Tibial nerve (tissue), 4 donors: ENCODE measurements around the gene TNFRSF19. TPM values are rescaled to one million over a fixed set of nuclear protein-coding genes. Genes with fewer than 3 reads are reported as not detected.

Source experiments
- DNase-seq, 2 donors: peaks; one replicate each; pipeline ENCODE4 v3.0.0-alpha.2; 2019; ENCODE audit warnings: low spot score in 2 of 2
- H3K27ac ChIP-seq, 4 donors: fragments of 200-600 bp; sonication (generic) in 3 of 4; one replicate each; pipeline ENCODE4 v1.5.1; 2017 to 2019; ENCODE audit warnings: mild to moderate bottlenecking in 1 of 4
- H3K27me3 ChIP-seq, 2 donors: fragments of 200-600 bp; sonication (generic) in 1 of 2; one replicate each; pipeline versions ENCODE4 v1.5.1 to v1.6.0; 2017 to 2019
- H3K36me3 ChIP-seq, 3 donors: fragments of 200-600 bp; sonication (generic); one replicate each; pipeline ENCODE4 v1.5.1; 2018 to 2019
- H3K4me1 ChIP-seq, 4 donors: fragments of 200-600 bp; sonication (generic) in 3 of 4; one replicate each; pipeline ENCODE4 v1.5.1; 2017 to 2019
- H3K4me3 ChIP-seq, 4 donors: fragments of 200-600 bp; sonication (generic) in 3 of 4; one replicate each; pipeline ENCODE4 v1.5.1; 2017 to 2019; ENCODE audit warnings: mild to moderate bottlenecking in 1 of 4, moderate library complexity in 1 of 4
- H3K9me3 ChIP-seq, 4 donors: fragments of 200-600 bp; sonication (generic) in 3 of 4; one replicate each; pipeline ENCODE4 v1.5.1; 2017 to 2019
- CTCF ChIP-seq, 5 experiments: fragments of 200-600 bp in 3 of 5; fragments of 450-650 bp in 2 of 5; sonication (generic) in 3 of 5; IDR thresholded peaks; one replicate each; pipeline ENCODE4 v1.5.1; 2016 to 2019; ENCODE audit warnings: antibody characterized with exemption in 5 of 5, mild to moderate bottlenecking in 3 of 5, moderate library complexity in 2 of 5
- EP300 ChIP-seq, 2 donors: sonication (generic); formaldehyde crosslinking; IDR thresholded peaks; one replicate each; pipeline ENCODE4 v1.6.1; 2017; ENCODE audit warnings: antibody characterized with exemption in 2 of 2, mild to moderate bottlenecking in 1 of 2
- POLR2A ChIP-seq, 2 donors: fragments of 450-650 bp; IDR thresholded peaks; one replicate each; pipeline ENCODE4 v1.6.1; 2017; ENCODE audit warnings: antibody characterized with exemption in 2 of 2, mild to moderate bottlenecking in 2 of 2, moderate library complexity in 2 of 2
- WGBS, 2 donors: methylation state at CpG; one replicate each; pipeline ENCODE4 v1.1.5; 2018; 5-methylcytosine and 5-hydroxymethylcytosine counted together
- total RNA-seq, 4 donors: library from RNA; depleted of rRNA; stranded (reverse); fragments of >200 nt; gene quantifications; one replicate each; pipeline ENCODE4 v1.1.0, GENCODE V29; 2016

Gene TNFRSF19
- total RNA-seq, 4 donors from 2014 or later: 10.7 to 24.3 (median 20.3) TPM

- Histone ChIP-seq H3K27me3 (no peaks in the 10 kb centered on the region), H3K4me3 (no peak overlapping the region), H3K36me3 (no peaks in the 10 kb centered on the region), H3K4me1 (no peaks in the 10 kb centered on the region), H3K27ac (no peak overlapping the region), H3K9me3 (peaks cover 0 to 13% (median 4%) of the 10 kb centered on the region in 4 donors)
- WGBS, 2 donors: 80 to 91% methylated on average over 3 of the region's 3 CpGs
- DNase-seq: no peak
- no peak for TF ChIP-seq POLR2A (IDR thresholded peaks at IDR 0.05)
- no peak for TF ChIP-seq CTCF (IDR thresholded peaks at IDR 0.05)
- no peak for TF ChIP-seq EP300 (IDR thresholded peaks at IDR 0.05)
Observed at GRCh38 chr13:23688336-23688735, 118.1 kb downstream of the TNFRSF19 start.

- TF ChIP-seq POLR2A (IDR thresholded peaks at IDR 0.05) (no peak), CTCF (IDR thresholded peaks at IDR 0.05) (no peak), EP300 (IDR thresholded peaks at IDR 0.05) (no peak)
- no peak overlapping the region for H3K27ac ChIP-seq
- WGBS, 2 donors: 97 to 100% methylated on average over 3 of the region's 3 CpGs
- H3K9me3 ChIP-seq: no peaks in the 10 kb centered on the region
- DNase-seq: no peak
- H3K36me3 ChIP-seq: no peaks in the 10 kb centered on the region
- no peak overlapping the region for H3K4me3 ChIP-seq
- no peaks in the 10 kb centered on the region for H3K27me3 ChIP-seq
- no peaks in the 10 kb centered on the region for H3K4me1 ChIP-seq
Observed at GRCh38 chr13:23690668-23691067, 120.5 kb downstream of the TNFRSF19 start.

- no peak for DNase-seq
- H3K27me3 ChIP-seq: no peaks in the 10 kb centered on the region
- WGBS, 2 donors: 56 to 68% methylated on average over 3 of the region's 3 CpGs
- no peak overlapping the region for H3K27ac ChIP-seq
- H3K4me1 ChIP-seq: peaks cover 0 to 11% (median 3%) of the 10 kb centered on the region in 4 donors
- H3K9me3 ChIP-seq: no peaks in the 10 kb centered on the region
- no peaks in the 10 kb centered on the region for H3K36me3 ChIP-seq
- H3K4me3 ChIP-seq: no peak overlapping the region
- TF ChIP-seq EP300 (IDR thresholded peaks at IDR 0.05) (no peak), POLR2A (IDR thresholded peaks at IDR 0.05) (no peak), CTCF (IDR thresholded peaks at IDR 0.05) (no peak)
Observed at GRCh38 chr13:23692816-23693215, 122.6 kb downstream of the TNFRSF19 start.

- H3K27me3 ChIP-seq: no peaks in the 10 kb centered on the region
- TF ChIP-seq EP300 (IDR thresholded peaks at IDR 0.05) (no peak), POLR2A (IDR thresholded peaks at IDR 0.05) (no peak), CTCF (IDR thresholded peaks at IDR 0.05) (no peak)
- WGBS, 2 donors: 80 to 83% methylated on average over 27 to 28 of the region's 28 CpGs
Observed at GRCh38 chr13:23695196-23695595, 125.0 kb downstream of the TNFRSF19 start.

GRCh38 chr13:23695711-23696464 is 125.7 kb downstream of the TNFRSF19 start:
- Histone ChIP-seq H3K36me3 (no peaks in the 10 kb centered on the region), H3K27ac (peak overlapping the region in 1 of 4 donors; percentile 56), H3K4me3 (peak overlapping the region in 1 of 4 donors; percentile 11), H3K4me1 (peaks cover 0 to 16% (median 4%) of the 10 kb centered on the region in 4 donors), H3K27me3 (no peaks in the 10 kb centered on the region), H3K9me3 (no peaks in the 10 kb centered on the region)
- DNase-seq: no peak
- 56 to 60% methylated on average over 30 to 46 of the region's 46 CpGs for WGBS, 2 donors
- no peak for TF ChIP-seq CTCF (IDR thresholded peaks at IDR 0.05)

More at GRCh38 chr13:23695196-23695595, 125.0 kb downstream of the TNFRSF19 start:
- H3K9me3 ChIP-seq: no peaks in the 10 kb centered on the region
- peaks cover 0 to 14% (median 4%) of the 10 kb centered on the region in 4 donors for H3K4me1 ChIP-seq
- H3K4me3 ChIP-seq: no peak overlapping the region
- no peak for DNase-seq
- H3K36me3 ChIP-seq: no peaks in the 10 kb centered on the region
- H3K27ac ChIP-seq: no peak overlapping the region
